ENCODE measurements around the gene CTDP1.

DNA sequence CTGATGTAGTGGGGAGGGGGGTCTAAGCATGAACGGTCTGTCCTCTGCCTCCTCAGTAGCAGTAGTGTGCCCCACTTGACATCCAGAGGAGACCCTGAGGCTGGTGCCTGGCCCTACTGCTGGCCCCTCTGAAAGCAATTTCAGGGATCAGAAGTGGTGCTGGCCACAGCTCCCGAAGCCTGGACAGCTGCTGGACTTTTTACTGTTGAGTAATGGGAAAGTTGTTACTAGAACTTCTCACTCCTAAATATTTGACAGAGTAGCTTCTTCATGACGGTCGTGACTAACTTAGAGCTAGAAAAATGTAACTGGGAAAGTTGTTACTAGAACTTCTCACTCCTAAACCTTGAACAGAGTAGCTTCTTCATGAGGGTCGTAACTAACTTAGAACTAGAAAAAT is 23.3 kb downstream of the CTDP1 start:
- TF ChIP-seq, protein P1, sequence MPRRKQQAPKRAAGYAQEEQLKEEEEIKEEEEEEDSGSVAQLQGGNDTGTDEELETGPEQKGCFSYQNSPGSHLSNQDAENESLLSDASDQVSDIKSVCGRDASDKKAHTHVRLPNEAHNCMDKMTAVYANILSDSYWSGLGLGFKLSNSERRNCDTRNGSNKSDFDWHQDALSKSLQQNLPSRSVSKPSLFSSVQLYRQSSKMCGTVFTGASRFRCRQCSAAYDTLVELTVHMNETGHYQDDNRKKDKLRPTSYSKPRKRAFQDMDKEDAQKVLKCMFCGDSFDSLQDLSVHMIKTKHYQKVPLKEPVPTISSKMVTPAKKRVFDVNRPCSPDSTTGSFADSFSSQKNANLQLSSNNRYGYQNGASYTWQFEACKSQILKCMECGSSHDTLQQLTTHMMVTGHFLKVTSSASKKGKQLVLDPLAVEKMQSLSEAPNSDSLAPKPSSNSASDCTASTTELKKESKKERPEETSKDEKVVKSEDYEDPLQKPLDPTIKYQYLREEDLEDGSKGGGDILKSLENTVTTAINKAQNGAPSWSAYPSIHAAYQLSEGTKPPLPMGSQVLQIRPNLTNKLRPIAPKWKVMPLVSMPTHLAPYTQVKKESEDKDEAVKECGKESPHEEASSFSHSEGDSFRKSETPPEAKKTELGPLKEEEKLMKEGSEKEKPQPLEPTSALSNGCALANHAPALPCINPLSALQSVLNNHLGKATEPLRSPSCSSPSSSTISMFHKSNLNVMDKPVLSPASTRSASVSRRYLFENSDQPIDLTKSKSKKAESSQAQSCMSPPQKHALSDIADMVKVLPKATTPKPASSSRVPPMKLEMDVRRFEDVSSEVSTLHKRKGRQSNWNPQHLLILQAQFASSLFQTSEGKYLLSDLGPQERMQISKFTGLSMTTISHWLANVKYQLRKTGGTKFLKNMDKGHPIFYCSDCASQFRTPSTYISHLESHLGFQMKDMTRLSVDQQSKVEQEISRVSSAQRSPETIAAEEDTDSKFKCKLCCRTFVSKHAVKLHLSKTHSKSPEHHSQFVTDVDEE (CRISPR knock-in tag; IDR thresholded peaks at IDR 0.05): no peak
- no peak for TF ChIP-seq OSR1 (CRISPR knock-in tag; IDR thresholded peaks at IDR 0.05)
